Stimulated activated CD4-positive, alpha-beta T cell treated with anti-CD3 and anti-CD28 coated beads, Interleukin-1b, Interleukin-23, amount 100 ng/mL, for 4 hours (primary cell): ENCODE measurements around the gene GATA6.

Source experiments
- DNase-seq, 2 donors: peaks; one replicate each; pipeline ENCODE4 v3.0.0-alpha.2; 2020; ENCODE audit warnings: low read depth in 2 of 2

Gene GATA6

DNA sequence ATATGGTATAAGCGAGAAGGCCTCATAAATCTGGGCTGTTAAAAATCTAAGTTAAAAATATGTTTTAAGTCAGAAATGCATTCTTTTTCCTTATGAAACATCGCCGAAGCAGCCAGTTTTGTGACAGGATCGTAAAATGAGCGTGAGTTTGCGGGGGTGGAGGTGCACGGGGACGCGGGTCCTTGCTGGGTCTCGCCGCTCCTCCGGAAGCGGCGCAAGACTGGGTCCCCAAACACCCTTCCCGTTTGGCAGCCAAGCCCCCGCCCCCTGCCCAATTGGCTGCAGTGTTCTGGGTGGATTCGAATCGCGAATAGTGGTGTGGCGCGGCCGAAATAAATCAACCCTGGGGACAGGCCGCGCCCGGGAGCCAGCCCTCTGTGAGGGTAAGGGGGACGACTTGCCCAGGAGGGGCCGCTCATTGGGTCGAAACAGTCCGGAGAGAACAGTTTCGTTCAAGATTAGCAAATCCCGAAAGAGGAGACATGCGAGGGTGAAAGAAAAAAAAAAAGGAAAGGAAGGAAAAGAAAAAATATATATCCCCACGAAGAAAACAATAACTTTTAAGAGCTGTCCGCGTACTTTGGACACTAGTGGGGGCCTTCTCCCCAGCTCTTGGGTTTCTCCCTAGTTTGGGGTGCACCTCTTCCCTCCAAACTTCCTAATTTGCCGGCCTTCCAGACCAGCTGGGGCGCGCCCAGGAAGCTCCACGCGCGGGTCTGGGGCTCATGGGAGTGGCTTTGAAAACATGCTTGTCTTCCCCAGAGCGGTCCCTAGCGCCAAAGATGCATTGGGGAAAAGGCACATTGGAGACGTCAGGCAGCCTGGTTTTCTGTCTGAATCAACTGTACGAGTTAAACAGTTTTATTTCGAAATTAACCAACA is 3.1 kb upstream of the GATA6 start:
- DNase-seq, result no peak

DNA sequence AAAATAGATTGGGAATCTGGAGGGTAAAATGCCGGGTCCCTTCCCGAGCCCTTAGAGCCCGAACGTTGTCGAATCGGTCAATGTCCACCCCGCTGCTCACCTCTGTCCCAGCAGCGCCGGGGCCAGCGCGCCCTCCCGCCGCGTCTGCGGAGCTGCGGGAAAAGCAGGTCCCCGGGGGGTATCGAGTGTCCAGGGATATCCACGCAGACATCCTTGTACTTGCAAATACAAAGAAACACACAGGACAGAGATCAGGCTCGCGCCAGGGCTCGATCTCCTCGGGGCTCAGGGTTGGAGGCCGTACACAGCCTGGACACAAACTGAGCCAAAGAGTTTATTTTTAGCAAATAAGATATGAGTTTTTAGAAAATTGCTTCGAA is 2.3 kb upstream of the GATA6 start:
- no peak for DNase-seq

DNA sequence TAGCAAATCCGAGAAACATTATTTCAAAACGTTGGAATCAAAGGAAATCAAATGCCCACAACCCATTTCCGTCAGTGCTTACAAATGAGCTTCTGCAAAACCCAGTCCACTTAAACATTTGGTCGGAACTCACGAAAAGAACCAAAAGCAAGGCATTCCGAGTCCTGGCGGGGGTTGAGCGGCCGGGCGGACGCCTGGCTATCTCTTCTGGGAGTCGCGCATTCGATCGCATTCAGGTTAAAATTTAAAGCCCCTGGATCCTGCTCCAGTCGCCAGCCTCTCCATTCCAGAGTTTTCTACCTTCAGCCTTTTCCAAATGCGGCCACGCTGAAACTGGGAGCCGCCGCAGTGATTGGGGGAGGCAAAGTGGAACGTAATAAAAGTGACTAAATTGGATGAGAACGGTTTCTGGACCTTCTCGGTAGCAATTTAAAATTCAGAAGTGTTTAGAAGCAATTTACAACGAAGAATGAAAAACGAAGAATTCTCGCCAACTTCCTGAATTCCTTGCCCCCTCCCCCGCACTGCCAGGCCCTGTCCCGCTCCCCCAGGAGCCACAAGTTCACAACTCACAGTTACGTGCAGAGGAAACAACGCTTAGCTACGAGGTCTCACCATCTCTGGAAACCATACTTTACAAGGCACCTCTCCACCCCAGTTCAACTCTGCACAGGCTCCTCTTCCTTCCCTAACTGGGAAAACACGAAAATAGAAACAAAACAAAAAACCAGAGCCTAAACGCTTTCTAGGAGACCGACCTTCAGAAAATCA is 1.7 kb upstream of the GATA6 start:
- DNase-seq, result no peak

DNA sequence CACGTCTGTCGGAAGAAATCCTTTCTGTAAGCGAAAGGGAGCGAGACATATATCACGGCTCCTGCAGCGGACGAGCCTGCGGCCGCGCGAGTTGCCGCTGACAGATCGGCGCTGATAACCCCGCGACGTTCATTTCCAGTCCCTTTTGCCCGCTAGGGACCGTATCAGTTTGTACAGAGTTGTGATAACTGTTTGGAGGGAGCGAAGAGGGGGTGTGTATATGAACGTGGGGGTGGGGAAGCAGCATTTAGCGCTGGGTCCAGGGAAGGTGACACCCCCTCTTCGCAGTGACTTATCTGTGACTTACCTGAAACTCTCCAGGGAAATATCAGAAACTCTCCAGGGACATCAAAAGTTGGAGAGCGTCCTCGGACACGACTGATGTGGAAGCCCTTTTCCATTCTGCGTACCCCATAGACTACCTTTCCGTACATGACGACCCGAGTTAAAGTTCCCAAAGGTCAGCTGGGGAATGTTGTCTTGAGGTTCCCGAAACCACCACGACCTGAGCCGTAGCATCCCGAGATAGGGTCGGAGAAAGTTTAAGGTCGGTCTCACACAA is 948 bp upstream of the GATA6 start:
- DNase-seq, result no peak

DNA sequence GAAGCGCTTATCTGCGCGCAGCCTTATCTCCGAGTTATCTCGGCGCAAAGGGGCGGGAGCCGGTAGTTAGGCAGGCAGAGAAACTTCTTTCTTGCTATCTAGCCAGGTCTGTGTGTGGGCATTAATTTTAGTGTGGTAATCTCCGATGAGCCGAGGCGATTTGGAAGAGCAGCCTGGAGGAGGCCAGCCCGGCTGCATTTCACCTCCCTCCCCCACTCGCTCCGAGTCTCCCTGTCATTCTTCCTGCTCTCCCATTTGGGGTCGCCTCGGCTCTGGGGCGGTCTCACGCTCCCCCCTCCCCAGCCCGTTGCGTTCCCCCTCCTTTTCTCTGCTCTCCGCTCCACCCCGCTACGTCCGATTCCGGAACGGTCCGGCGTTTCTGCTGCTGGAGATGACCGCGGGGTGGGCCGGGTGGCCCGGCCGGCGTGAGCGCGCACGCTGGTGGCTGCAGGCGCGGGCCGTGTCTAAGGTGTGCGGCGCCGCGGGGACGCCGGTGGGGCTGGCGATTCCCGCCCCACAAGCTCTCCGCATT is 566 bp downstream of the GATA6 start:
- DNase-seq, result no peak

DNA sequence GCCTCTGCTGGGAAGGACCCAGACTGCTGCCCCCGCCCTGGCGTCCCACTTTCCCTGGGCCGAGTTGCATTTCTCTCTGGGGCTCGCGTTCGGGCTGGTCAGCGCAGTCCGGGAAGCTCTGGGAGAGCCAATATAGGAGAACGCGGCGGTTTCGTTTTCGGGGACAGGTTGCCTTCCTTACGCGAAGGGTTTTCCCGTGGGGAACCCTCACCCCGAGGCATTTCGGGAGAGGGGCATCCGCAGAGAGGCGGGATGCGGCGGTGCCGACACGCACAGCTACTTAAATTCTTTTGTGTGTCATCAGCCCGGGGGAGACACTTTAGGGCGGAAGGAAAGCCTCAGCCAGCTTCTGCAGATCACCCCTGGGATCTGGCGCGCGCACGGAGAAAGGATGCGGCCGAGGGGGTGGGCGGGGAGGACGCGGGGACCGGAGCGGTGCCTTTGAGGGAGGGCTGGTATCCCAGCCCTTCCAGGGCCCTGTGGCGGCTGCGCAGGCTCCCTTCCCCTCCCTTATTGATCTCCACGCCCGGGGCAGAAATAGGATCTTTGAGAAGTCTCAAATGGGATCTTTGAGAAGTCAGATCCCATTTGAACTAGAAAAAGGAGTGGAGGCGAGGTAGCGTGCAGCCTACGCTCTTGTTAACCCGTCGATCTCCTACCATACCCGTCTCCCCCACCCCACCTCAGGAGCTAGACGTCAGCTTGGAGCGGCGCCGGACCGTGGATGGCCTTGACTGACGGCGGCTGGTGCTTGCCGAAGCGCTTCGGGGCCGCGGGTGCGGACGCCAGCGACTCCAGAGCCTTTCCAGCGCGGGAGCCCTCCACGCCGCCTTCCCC is 1.2 kb downstream of the GATA6 start:
- no peak for DNase-seq

DNA sequence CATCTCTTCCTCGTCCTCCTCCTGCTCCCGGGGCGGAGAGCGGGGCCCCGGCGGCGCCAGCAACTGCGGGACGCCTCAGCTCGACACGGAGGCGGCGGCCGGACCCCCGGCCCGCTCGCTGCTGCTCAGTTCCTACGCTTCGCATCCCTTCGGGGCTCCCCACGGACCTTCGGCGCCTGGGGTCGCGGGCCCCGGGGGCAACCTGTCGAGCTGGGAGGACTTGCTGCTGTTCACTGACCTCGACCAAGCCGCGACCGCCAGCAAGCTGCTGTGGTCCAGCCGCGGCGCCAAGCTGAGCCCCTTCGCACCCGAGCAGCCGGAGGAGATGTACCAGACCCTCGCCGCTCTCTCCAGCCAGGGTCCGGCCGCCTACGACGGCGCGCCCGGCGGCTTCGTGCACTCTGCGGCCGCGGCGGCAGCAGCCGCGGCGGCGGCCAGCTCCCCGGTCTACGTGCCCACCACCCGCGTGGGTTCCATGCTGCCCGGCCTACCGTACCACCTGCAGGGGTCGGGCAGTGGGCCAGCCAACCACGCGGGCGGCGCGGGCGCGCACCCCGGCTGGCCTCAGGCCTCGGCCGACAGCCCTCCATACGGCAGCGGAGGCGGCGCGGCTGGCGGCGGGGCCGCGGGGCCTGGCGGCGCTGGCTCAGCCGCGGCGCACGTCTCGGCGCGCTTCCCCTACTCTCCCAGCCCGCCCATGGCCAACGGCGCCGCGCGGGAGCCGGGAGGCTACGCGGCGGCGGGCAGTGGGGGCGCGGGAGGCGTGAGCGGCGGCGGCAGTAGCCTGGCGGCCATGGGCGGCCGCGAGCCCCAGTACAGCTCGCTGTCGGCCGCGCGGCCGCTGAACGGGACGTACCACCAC is 2.1 kb downstream of the GATA6 start:
- no peak for DNase-seq

DNA sequence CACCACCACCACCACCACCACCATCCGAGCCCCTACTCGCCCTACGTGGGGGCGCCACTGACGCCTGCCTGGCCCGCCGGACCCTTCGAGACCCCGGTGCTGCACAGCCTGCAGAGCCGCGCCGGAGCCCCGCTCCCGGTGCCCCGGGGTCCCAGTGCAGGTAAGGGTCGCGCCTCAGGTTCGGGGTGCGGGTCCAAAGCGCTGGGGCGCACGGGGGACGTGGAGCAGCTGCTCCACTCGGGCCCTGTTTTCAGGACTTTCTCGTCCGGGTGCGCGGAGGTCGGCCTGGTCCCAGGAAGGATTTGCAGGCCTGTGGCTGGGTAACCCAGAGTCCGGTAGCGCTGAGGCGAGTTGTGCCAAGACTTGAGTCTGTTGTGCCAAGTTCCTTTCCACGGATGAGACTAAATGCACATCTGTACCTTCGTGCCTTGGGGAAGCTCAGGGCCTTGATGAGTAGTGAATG is 2.8 kb downstream of the GATA6 start:
- DNase-seq, result no peak

DNA sequence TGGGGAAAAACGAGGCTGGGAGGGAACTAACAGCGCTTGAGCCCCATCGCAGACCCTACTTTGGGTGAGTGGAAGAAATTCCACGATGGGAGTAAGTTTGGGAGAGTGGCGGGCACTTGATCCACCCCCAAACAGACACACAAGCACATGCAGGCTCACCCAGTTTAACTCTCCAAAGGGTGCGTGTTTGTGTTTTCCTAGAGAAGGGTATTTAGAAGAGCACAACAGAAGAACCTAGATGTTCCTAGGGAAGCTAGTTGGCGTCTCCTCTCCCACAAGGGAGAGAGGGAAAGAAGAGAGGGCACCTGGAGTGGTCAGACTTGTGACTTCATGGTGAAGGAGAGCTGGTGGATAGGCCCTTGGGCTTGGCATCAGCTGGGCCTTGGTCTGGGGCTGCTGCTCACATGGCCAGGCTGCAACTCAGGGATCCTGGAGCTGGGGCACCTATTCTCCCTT is 3.2 kb downstream of the GATA6 start:
- DNase-seq, result no peak

DNA sequence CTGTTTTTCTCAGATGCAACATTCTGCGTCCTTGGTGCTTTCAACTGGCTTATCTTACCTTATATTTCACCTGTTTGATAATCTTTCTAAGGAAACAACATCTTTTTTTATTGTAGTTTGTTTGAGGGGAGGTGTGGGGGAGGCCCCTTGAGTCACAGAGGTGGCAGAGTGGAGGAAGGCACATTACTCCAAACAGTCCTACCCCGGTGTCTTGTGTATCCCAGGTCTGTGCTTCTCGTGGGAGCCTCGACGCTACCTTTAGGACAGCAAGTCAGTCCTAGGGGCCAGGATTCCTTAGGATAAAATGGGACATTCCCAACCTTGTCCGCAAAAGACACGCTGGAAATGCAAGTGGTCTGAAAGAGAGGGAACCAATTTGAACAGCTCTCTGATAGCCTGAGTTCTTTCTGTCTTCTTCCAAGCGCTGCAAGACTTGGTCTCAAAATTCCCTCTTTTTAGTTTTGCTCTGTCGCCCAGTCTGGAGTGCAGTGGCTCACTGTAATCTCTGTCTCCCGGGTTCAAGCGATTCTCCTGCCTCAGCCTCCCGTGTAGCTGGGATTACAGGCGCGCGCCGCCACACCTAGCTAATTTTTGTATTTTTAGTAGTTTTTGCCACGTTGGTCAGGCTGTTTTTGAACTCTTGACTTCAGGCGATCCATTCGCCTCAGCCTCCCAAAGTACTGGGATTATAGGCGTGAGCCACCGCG is 4.0 kb downstream of the GATA6 start:
- no peak for DNase-seq

DNA sequence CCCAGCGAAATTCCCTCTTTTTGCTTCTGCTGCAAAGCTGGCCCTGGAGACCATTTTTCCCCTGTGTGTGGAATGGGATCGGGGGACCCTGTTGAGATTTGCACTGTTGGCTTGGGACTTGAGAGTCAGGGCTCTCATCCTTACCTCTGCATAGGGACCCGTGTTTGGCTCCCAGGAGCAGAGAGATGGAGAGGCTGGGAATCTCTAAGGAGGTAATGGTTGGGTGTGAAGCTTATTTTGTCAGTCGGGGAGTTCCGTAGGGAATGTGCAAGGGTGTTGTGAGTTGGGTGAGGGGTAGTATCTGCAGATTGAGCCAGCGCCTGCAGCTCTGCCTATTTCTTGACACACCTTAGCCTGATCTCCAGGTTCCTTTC is 4.5 kb downstream of the GATA6 start:
- DNase-seq, result no peak

DNA sequence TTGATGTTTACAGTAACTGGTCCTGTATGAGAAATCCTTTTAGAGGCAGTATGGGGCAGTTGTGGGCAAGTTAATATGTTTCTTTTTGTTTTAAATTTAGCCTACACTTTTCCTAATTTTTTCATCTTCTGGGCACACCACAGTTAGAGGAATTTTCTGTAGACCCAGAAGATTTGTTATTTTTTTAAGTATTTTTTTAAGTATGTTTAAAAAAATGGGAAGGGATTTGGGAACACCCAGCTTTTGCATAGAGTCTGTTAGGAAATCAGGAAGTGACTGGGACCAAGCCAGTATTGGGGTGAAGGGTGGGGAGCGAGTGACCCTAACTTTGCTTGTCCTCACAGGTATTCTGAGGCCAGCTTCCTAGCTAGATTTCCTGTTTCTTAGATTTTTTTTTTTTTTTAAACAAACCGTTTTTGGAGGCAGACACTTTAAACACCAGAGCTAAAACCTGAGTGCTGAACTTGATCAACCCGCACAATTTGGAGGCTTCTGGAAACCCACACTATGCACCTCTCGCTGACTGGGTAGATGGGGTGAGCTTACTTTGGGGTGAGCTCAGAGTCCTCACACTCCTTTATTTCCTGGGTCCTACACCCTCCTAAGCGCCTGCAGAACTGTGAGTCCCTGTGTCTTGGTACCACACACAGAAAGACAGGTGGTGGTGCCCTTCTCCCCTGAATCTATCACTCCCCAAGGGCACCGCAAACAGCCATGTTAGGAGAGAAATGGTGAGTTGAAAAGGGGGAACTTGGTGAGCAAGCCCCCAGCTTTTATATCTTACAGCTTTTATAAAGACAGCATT is 5.2 kb downstream of the GATA6 start:
- DNase-seq, result no peak

DNA sequence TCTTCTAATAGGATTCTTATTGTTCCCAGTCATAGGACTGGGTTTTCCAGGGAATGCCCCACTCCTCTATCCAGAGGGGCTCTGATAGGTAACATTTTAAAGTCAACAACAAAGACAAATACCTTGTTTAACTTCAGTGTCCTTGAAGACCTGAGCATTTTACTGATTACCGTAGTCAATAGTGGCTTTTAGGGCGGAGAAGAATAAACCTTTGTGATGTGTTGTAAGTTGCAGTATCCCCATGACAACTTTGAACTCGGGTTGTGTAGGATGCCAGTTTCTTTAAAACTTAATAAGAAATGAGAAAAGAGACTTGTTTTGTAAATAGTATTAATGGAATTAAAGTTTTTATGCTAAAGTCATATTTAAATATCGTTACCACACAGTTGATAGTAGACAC is 6.0 kb downstream of the GATA6 start:
- no peak for DNase-seq

DNA sequence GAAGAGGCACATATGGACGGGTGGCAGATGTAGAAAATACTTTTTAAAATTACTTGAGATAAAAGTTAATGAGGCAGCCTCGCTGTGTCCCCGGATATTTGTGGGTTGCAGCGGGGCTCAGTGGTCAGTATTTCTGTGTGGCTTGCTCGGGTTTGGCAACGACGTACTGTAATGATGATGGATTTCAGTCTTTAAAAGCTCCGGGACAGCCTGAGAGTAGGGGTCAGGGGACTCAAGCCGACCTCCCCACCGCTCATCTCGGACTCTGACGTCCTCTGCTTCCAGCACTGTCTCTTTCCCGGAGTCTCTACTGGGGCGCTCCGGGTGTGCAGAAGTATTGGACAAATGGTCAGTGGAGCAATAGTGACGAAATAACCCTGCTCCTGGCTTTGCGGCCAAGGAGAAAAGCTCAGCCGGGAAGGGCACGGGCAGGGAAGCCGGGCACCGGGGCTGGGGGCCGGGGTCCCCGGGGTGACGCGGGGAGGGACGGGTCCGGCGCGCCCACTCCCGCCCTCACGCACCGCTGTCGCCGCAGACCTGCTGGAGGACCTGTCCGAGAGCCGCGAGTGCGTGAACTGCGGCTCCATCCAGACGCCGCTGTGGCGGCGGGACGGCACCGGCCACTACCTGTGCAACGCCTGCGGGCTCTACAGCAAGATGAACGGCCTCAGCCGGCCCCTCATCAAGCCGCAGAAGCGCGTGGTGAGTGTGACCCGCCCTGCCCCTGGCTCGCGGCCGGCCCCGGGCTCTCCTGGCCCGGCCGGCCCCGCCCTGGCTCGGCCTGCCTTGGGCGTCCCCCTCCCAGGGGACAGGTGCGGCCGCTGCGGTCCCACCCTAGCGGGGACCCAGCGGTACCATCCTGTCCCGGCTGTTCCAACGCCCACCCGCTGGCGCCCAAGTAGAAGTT is 7.3 kb downstream of the GATA6 start:
- no peak for DNase-seq

DNA sequence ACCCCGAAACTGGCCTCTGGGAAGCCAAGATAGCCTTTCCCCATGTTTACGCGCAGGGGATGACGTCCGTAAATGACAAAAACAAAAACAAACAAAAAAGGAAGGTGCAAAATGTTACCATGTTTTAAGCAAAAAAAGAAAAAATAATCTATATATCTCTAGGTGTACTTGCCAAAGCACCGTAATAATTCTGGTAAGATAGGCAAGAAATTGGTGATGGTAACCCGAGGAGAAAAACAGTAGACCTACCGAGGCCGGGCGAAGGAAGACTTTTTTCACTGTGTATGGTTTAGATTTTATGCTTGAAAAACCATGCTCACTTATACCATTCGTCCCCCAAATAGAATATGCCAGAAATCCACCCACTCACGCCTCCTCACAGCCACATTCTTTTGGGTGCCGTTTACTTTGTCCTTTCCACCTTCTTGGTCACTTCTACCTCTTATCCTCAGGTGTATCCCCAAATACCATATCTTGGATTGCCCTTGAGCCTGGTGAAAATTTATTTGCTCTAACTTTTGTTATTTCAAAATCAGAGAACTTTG is 8.0 kb downstream of the GATA6 start:
- DNase-seq, result no peak

DNA sequence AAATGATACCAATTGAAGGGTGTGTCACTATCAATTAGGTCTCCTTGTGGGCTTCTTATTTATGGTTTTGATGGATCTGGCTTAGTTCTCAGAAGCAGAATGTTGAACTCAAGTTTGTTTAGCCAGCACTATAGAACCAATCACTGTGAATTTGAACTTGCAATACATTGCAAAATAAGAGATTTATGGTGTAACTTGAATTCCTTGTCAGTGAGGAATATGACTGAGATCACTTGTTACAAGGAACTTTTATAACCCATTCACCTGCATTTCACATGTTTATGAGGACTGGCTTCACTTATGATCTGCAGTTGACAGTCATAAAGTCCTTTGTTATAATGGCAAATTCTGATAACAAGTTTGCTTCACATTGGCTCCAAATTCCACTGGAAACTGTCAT is 9.8 kb downstream of the GATA6 start:
- no peak for DNase-seq

DNA sequence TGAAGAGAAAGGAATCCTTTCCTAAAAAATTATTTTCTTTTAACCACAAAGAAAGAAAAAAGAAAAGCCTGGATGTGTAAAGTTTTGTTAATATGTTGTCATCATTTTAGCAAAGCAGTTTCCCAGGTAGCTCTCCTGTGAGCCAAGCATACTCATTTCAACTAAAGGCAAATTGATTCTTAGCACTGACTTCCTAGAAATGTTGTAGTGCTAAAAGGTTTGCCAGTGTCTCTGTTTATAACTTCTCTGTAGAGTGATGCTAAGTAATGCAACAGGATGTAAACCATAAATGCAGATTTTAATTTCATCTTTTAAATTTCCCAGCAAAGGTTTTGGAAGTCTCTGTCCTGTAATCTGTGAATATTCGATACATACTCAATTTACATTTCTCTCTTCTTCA is 10.2 kb downstream of the GATA6 start:
- DNase-seq, result no peak

DNA sequence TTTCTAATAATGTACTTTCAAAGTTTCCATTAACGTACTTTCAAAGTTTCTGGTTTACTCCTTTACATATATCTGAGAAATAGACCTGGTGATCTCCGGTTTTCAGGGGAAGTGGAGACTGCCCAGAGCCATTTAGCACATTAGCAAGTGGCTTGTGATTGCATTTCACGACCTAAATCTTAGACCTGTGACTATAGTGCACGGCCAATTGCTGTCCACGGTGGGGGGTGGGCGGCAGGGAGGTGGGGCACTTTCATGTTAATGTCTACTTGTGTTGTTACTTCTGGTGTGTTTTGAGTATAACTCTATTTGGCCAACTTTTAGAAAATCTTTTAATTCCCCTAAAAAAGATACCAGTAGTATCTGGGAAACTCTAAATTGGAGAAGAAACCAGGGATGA is 11.3 kb downstream of the GATA6 start:
- no peak for DNase-seq
